HepG2 (cell line): Measurements from ENCODE around the gene SRSF4. TPM values are rescaled to one million over a fixed set of nuclear protein-coding genes. Genes with fewer than 3 reads are reported as not detected.

ENCODE experiments used
- AKAP8 ChIP-seq: sonication (generic); formaldehyde crosslinking; IDR thresholded peaks from 2 replicates; pipeline ENCODE4 v1.5.1; 2020; ENCODE audit warnings: mild to moderate bottlenecking, missing genetic modification reagents
- MTF2 ChIP-seq: sonication (generic); formaldehyde crosslinking; IDR thresholded peaks from 2 replicates; pipeline ENCODE4 v1.5.0; 2020; ENCODE audit warnings: missing genetic modification reagents, borderline replicate concordance
- NFYB ChIP-seq: sonication (generic); formaldehyde crosslinking; IDR thresholded peaks from 2 replicates; pipeline ENCODE4 v1.4.0; 2020; ENCODE audit warnings: missing genetic modification reagents
- NR2F1 ChIP-seq, 2 experiments: fragments of 450-650 bp in 1 of 2; formaldehyde crosslinking in 1 of 2; IDR thresholded peaks; 2 replicates each; pipeline versions ENCODE4 v1.5.0 to v1.6.1; 2016 to 2020; ENCODE audit warnings: mild to moderate bottlenecking in 1 of 2, missing compliant biosample characterization in 1 of 2, missing genetic modification reagents in 1 of 2, moderate library complexity in 1 of 2
- PAX8 ChIP-seq: sonication (generic); formaldehyde crosslinking; IDR thresholded peaks from 2 replicates; pipeline ENCODE4 v1.8.0; 2022; ENCODE audit warnings: mild to moderate bottlenecking, missing genetic modification reagents, borderline replicate concordance
- POGZ ChIP-seq: sonication (generic); formaldehyde crosslinking; IDR thresholded peaks from 2 replicates; pipeline ENCODE4 v1.4.0; 2020; ENCODE audit warnings: mild to moderate bottlenecking, missing genetic modification reagents
- PPARG ChIP-seq: conservative IDR thresholded peaks from 2 replicates; pipeline ENCODE4 v1.6.1; 2016; ENCODE audit warnings: missing biosample characterization, missing genetic modification reagents
- RBM39 ChIP-seq: fragments of 200-400 bp; formaldehyde crosslinking; IDR thresholded peaks from one replicate; pipeline ENCODE4 v1.6.1; 2018; ENCODE audit warnings: antibody characterized with exemption, mild to moderate bottlenecking, low read depth, low read length; ENCODE audit not compliant: poor library complexity, severe bottlenecking
- WIZ ChIP-seq: sonication (generic); formaldehyde crosslinking; IDR thresholded peaks from 2 replicates; pipeline ENCODE4 v1.5.1; 2020; ENCODE audit warnings: mild to moderate bottlenecking, missing genetic modification reagents
- ZNF44 ChIP-seq: sonication (generic); formaldehyde crosslinking; IDR thresholded peaks from 2 replicates; pipeline ENCODE4 v1.5.1; 2020; ENCODE audit warnings: mild to moderate bottlenecking, missing genetic modification reagents
- ZZZ3 ChIP-seq: sonication (generic); formaldehyde crosslinking; IDR thresholded peaks from 2 replicates; pipeline ENCODE4 v1.4.0; 2020; ENCODE audit warnings: missing genetic modification reagents, mild to moderate bottlenecking, borderline replicate concordance
- polyA plus RNA-seq, 8 experiments: library from polyadenylated mRNA; depleted of rRNA in 3 of 8; stranded (reverse) in 7 of 8; unstranded in 1 of 8; fragments of >200 nt; fragmentation: Illumina TruSeq in 4 of 8; extraction: Trizol in 4 of 8; gene quantifications; 2 replicates each; pipeline versions ENCODE4 v1.2.1 to v1.2.3, GENCODE V29; 2011 to 2016; ENCODE audit warnings: low read depth in 4 of 8, missing spikeins in 1 of 8, mixed read lengths in 1 of 8; ENCODE audit not compliant: insufficient read depth in 1 of 8
- total RNA-seq, 5 experiments: library from RNA; depleted of rRNA; stranded (reverse); fragments of >200 nt; fragmentation: Illumina TruSeq; extraction: Trizol; gene quantifications; 2 replicates each; pipeline ENCODE4 v1.2.3, GENCODE V29; 2016; ENCODE audit warnings: low read depth in 1 of 5
- TF ChIP-seq, protein P1 (sequence below), 2 experiments: sonication (generic) in 1 of 2; formaldehyde crosslinking in 1 of 2; IDR thresholded peaks; 2 replicates each; pipeline versions ENCODE4 v1.5.1 to v1.6.1; 2011 to 2020; ENCODE audit warnings: borderline replicate concordance in 1 of 2, low read depth in 1 of 2, low read length in 1 of 2, mild to moderate bottlenecking in 1 of 2, missing genetic modification reagents in 1 of 2, moderate library complexity in 1 of 2
- TF ChIP-seq, protein P2 (sequence below): IDR thresholded peaks from 2 replicates; pipeline ENCODE4 v1.6.1; 2016; ENCODE audit warnings: control low read depth
- TF ChIP-seq, protein P3 (sequence below), 2 experiments: IDR thresholded peaks; 2 replicates each; pipeline ENCODE4 v1.6.1; 2011 to 2012; ENCODE audit warnings: low read length in 2 of 2, borderline replicate concordance in 1 of 2, low read depth in 1 of 2, mild to moderate bottlenecking in 1 of 2, moderate library complexity in 1 of 2
- TF ChIP-seq, protein P4 (sequence below): sonication (generic); formaldehyde crosslinking; IDR thresholded peaks from 2 replicates; pipeline ENCODE4 v1.5.0; 2020; ENCODE audit warnings: mild to moderate bottlenecking, missing genetic modification reagents
- TF ChIP-seq, protein P5 (sequence below): sonication (generic); formaldehyde crosslinking; IDR thresholded peaks from 2 replicates; pipeline ENCODE4 v1.8.1; 2023; ENCODE audit warnings: mild to moderate bottlenecking, inconsistent platforms, moderate library complexity, missing genetic modification reagents, borderline replicate concordance

The SRSF4 gene
- total and polyA plus RNA-seq, 2 of the 13 experiments (the other 11 are each of a cell fraction or from before 2014, with no cell fraction given): 37.7 to 50.9 TPM

DNA sequence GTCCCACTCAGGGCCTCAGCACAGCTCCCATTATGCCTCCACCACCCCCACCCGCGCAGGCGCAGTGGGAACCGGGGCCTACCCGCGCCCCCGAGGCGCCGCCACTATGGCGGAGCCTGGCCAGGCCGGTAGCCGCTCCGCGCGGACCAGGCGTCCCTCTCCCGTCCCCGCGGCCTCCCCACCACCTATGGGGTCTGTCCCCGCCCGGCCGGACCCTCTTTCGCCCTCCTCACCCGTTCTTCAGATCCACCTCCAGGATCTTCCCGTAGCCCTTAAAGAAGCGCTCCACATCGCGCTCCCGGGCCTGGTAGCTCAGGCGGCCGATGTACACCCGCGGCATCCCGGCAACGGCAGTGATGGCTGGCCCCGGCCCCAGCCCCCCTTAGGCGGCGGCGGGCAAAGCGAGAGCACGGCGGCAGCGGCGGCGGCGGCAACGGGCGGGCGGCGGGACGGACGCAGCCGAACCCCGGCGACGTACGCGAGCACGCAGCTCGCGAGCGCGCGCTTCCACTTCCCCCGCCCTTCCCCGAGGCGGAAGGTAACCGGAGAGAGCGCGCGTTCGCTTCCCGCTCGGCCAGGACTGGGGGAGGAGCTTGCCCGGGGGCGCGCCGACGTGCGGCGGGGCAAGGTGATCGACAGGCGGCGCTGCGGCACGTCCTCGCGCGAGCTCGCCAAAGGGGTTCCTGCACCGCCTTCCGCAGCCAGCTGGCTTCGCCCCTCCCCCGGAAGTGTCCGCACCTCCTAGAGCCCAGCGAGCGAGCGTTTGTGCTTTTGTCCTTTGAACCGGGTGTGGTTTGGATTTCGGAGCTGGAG, at the start of gene SRSF4 (continued):
- TF ChIP-seq, protein P1, sequence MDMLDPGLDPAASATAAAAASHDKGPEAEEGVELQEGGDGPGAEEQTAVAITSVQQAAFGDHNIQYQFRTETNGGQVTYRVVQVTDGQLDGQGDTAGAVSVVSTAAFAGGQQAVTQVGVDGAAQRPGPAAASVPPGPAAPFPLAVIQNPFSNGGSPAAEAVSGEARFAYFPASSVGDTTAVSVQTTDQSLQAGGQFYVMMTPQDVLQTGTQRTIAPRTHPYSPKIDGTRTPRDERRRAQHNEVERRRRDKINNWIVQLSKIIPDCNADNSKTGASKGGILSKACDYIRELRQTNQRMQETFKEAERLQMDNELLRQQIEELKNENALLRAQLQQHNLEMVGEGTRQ (IDR thresholded peaks at IDR 0.05; ENCODE audit: low read depth, low read length): no peak
- TF ChIP-seq, protein P1 (CRISPR knock-in tag; IDR thresholded peaks at IDR 0.05; ENCODE audit: borderline replicate concordance): peak; percentile 12; the same call in 1 of the 2 replicates
- TF ChIP-seq WIZ (CRISPR knock-in tag): peak; percentile 25
- peak; percentile 89 for TF ChIP-seq POGZ (CRISPR knock-in tag)
- TF ChIP-seq NFYB (CRISPR knock-in tag): no peak; the same call in none of the 2 replicates
- TF ChIP-seq, protein P2, sequence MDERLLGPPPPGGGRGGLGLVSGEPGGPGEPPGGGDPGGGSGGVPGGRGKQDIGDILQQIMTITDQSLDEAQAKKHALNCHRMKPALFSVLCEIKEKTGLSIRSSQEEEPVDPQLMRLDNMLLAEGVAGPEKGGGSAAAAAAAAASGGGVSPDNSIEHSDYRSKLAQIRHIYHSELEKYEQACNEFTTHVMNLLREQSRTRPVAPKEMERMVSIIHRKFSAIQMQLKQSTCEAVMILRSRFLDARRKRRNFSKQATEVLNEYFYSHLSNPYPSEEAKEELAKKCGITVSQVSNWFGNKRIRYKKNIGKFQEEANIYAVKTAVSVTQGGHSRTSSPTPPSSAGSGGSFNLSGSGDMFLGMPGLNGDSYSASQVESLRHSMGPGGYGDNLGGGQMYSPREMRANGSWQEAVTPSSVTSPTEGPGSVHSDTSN (CRISPR knock-in tag): peak; percentile 77
- peak; percentile 97; the same call in 1 of the 2 replicates for TF ChIP-seq PAX8 (CRISPR knock-in tag)
- TF ChIP-seq MTF2: 0 out of 2 replicates have a peak, but pooled peaks have one; percentile 61
- 0 out of 2 replicates have a peak, but pooled peaks have one; percentile 21 for TF ChIP-seq ZZZ3 (CRISPR knock-in tag)
- peak; percentile 93 for TF ChIP-seq AKAP8 (CRISPR knock-in tag)
- TF ChIP-seq, protein P3, sequence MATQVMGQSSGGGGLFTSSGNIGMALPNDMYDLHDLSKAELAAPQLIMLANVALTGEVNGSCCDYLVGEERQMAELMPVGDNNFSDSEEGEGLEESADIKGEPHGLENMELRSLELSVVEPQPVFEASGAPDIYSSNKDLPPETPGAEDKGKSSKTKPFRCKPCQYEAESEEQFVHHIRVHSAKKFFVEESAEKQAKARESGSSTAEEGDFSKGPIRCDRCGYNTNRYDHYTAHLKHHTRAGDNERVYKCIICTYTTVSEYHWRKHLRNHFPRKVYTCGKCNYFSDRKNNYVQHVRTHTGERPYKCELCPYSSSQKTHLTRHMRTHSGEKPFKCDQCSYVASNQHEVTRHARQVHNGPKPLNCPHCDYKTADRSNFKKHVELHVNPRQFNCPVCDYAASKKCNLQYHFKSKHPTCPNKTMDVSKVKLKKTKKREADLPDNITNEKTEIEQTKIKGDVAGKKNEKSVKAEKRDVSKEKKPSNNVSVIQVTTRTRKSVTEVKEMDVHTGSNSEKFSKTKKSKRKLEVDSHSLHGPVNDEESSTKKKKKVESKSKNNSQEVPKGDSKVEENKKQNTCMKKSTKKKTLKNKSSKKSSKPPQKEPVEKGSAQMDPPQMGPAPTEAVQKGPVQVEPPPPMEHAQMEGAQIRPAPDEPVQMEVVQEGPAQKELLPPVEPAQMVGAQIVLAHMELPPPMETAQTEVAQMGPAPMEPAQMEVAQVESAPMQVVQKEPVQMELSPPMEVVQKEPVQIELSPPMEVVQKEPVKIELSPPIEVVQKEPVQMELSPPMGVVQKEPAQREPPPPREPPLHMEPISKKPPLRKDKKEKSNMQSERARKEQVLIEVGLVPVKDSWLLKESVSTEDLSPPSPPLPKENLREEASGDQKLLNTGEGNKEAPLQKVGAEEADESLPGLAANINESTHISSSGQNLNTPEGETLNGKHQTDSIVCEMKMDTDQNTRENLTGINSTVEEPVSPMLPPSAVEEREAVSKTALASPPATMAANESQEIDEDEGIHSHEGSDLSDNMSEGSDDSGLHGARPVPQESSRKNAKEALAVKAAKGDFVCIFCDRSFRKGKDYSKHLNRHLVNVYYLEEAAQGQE (IDR thresholded peaks at IDR 0.05; ENCODE audit: borderline replicate concordance in 1 of 2, low read depth in 1 of 2, low read length in 2 of 2): 0 out of 4 replicates have a peak, but pooled peaks of 1 of the 2 experiments have one; percentile 17
- peak; percentile 78; the same call in 1 of the 2 replicates for TF ChIP-seq ZNF44 (CRISPR knock-in tag)
- peak; percentile 75 for TF ChIP-seq PPARG (CRISPR knock-in tag)
- TF ChIP-seq, protein P4, sequence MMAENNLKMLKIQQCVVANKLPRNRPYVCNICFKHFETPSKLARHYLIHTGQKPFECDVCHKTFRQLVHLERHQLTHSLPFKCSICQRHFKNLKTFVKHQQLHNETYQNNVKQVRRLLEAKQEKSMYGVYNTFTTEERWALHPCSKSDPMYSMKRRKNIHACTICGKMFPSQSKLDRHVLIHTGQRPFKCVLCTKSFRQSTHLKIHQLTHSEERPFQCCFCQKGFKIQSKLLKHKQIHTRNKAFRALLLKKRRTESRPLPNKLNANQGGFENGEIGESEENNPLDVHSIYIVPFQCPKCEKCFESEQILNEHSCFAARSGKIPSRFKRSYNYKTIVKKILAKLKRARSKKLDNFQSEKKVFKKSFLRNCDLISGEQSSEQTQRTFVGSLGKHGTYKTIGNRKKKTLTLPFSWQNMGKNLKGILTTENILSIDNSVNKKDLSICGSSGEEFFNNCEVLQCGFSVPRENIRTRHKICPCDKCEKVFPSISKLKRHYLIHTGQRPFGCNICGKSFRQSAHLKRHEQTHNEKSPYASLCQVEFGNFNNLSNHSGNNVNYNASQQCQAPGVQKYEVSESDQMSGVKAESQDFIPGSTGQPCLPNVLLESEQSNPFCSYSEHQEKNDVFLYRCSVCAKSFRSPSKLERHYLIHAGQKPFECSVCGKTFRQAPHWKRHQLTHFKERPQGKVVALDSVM (CRISPR knock-in tag): no peak
- TF ChIP-seq, protein P5, sequence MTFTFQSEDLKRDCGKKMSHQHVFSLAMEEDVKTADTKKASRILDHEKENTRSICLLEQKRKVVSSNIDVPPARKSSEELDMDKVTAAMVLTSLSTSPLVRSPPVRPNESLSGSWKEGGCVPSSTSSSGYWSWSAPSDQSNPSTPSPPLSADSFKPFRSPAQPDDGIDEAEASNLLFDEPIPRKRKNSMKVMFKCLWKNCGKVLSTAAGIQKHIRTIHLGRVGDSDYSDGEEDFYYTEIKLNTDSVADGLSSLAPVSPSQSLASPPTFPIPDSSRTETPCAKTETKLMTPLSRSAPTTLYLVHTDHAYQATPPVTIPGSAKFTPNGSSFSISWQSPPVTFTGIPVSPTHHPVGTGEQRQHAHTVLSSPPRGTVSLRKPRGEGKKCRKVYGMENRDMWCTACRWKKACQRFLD (CRISPR knock-in tag): peak; percentile 41; the same call in 1 of the 2 replicates
- TF ChIP-seq RBM39: peak; percentile 94
- TF ChIP-seq NR2F1 (CRISPR knock-in tag; IDR thresholded peaks at IDR 0.05): no peak
